Natural killer cell (primary cell): ENCODE measurements around the gene ZNF79. TPM values are rescaled to one million over a fixed set of nuclear protein-coding genes. Genes with fewer than 3 reads are reported as not detected.

ENCODE experiments used
- ATAC-seq, 3 donors: fragments of 150-1000 bp in 2 of 3; fragments of 200-7000 bp in 1 of 3; cut with Tn5 transposase; 1 replicate in 1 of 3; 2 replicates in 2 of 3; pipeline ENCODE4 v1.10.0; 2021; ENCODE audit warnings: mild to moderate bottlenecking in 2 of 3, moderate library complexity in 2 of 3
- DNase-seq, 2 donors: peaks; one replicate each; pipeline versions ENCODE4 v3.0.0 to v3.0.0-alpha.2; 2013 to 2021; ENCODE audit warnings: mixed read lengths in 1 of 2
- H3K27ac ChIP-seq: one replicate; pipeline ENCODE4 v1.5.1; 2013; ENCODE audit warnings: mild to moderate bottlenecking, low read length
- H3K27me3 ChIP-seq: one replicate; pipeline ENCODE4 v1.6.1; 2013; ENCODE audit warnings: low read length; ENCODE audit not compliant: control insufficient read depth, insufficient read depth
- H3K36me3 ChIP-seq: one replicate; pipeline ENCODE4 v1.6.1; 2013; ENCODE audit warnings: low read length; ENCODE audit not compliant: control insufficient read depth, insufficient read depth
- H3K4me1 ChIP-seq: one replicate; pipeline ENCODE4 v1.6.1; 2013; ENCODE audit warnings: low read length; ENCODE audit not compliant: control insufficient read depth, insufficient read depth
- H3K4me3 ChIP-seq: one replicate; pipeline ENCODE4 v1.5.1; 2013; ENCODE audit warnings: low read length
- H3K9me3 ChIP-seq: one replicate; pipeline ENCODE4 v1.6.1; 2013; ENCODE audit warnings: low read length; ENCODE audit not compliant: control insufficient read depth, insufficient read depth
- H3K27ac Mint-ChIP-seq, 2 donors: one replicate each; pipeline ENCODE4 v1.8.0; 2022; ENCODE audit warnings: mild to moderate bottlenecking in 2 of 2, mixed read lengths in 2 of 2, moderate library complexity in 1 of 2
- H3K27me3 Mint-ChIP-seq, 2 donors: one replicate each; pipeline ENCODE4 v1.8.0; 2022; ENCODE audit warnings: low read depth in 2 of 2, mixed read lengths in 2 of 2
- H3K36me3 Mint-ChIP-seq: one replicate; pipeline ENCODE4 v1.8.0; 2022; ENCODE audit warnings: mixed read lengths
- H3K4me1 Mint-ChIP-seq, 2 donors: one replicate each; pipeline ENCODE4 v1.8.0; 2022; ENCODE audit warnings: mixed read lengths in 2 of 2
- H3K4me3 Mint-ChIP-seq: one replicate; pipeline ENCODE4 v1.8.0; 2022; ENCODE audit warnings: mild to moderate bottlenecking, moderate library complexity, mixed read lengths
- H3K9me3 Mint-ChIP-seq, 2 donors: one replicate each; pipeline ENCODE4 v1.8.0; 2022; ENCODE audit warnings: mixed read lengths in 2 of 2
- WGBS: methylation state at CpG from one replicate; pipeline ENCODE4 v1.1.7; 2013; ENCODE audit warnings: missing lambda C conversion rate; ENCODE audit not compliant: insufficient coverage; 5-methylcytosine and 5-hydroxymethylcytosine counted together
- intact Hi-C: fragments of 100-400 bp; cut with micrococcal nuclease; formaldehyde crosslinking; loops from one replicate; pipeline ENCODE4 v1.14.2; 2022
- total RNA-seq, 4 donors: library from RNA; stranded (reverse); fragments of 120-200 nt in 1 of 4; gene quantifications; one replicate each; pipeline versions ENCODE4 v1.2.3 to v1.2.4, GENCODE V29; 2013 to 2022
- TF ChIP-seq, protein P1 (sequence below): fragments of 200-600 bp; IDR thresholded peaks from one replicate; pipeline ENCODE4 v1.8.0; 2022; ENCODE audit warnings: antibody characterized with exemption

ZNF79 gene
- total RNA-seq, 3 donors from 2014 or later (not counting 1 experiment from before 2014, with no cell fraction given) = 13.8 to 16.1 (median 14.2) TPM

DNA sequence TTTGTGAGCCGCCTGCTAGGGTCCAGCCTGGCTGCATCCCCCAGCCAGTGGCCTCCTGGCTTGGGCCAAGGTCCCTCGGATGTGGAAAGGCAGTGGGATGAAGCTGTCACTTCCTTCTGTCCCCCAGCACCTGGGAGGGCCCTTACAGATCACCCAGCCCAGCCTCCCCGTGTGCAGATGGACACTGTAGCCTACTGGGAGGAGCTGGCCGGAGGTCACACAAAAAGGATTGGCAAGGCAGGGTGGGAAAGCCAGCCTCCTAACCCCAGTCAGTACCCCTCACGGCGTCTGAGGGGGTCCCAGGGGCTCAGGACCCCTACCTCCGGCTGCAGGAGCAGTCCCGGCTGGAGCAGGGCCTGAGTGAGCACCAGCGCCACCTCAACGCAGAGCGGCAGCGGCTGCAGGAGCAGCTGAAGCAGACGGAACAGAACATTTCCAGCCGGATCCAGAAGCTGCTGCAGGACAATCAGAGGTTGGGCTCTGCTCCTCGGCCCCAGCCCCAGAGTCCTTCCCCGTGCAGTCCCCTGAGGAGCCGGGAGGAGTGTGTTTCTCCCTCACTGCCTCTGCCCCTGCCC, 55.4 kb downstream of the ZNF79 start:
- H3K4me1 ChIP-seq = no peaks in the 10 kb centered on the region
- no peak overlapping the region for H3K4me3 Mint-ChIP-seq
- H3K27ac ChIP-seq = no peak overlapping the region
- ATAC-seq = no peak
- H3K36me3 ChIP-seq = peaks cover 31% of the 10 kb centered on the region
- H3K9me3 ChIP-seq = no peaks in the 10 kb centered on the region
- WGBS = 96% methylated on average over 17 of the region's 17 CpGs
- no peaks in the 10 kb centered on the region for H3K36me3 Mint-ChIP-seq
- no peaks in the 10 kb centered on the region for H3K9me3 Mint-ChIP-seq
- TF ChIP-seq, protein P1, sequence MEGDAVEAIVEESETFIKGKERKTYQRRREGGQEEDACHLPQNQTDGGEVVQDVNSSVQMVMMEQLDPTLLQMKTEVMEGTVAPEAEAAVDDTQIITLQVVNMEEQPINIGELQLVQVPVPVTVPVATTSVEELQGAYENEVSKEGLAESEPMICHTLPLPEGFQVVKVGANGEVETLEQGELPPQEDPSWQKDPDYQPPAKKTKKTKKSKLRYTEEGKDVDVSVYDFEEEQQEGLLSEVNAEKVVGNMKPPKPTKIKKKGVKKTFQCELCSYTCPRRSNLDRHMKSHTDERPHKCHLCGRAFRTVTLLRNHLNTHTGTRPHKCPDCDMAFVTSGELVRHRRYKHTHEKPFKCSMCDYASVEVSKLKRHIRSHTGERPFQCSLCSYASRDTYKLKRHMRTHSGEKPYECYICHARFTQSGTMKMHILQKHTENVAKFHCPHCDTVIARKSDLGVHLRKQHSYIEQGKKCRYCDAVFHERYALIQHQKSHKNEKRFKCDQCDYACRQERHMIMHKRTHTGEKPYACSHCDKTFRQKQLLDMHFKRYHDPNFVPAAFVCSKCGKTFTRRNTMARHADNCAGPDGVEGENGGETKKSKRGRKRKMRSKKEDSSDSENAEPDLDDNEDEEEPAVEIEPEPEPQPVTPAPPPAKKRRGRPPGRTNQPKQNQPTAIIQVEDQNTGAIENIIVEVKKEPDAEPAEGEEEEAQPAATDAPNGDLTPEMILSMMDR = no peak
- intact Hi-C loops = no loop called here
- H3K27ac Mint-ChIP-seq = no peak overlapping the region
- no peaks in the 10 kb centered on the region for H3K27me3 ChIP-seq
- DNase-seq = no peak
- H3K4me3 ChIP-seq = no peak overlapping the region
- no peaks in the 10 kb centered on the region for H3K4me1 Mint-ChIP-seq
- H3K27me3 Mint-ChIP-seq = no peaks in the 10 kb centered on the region

DNA sequence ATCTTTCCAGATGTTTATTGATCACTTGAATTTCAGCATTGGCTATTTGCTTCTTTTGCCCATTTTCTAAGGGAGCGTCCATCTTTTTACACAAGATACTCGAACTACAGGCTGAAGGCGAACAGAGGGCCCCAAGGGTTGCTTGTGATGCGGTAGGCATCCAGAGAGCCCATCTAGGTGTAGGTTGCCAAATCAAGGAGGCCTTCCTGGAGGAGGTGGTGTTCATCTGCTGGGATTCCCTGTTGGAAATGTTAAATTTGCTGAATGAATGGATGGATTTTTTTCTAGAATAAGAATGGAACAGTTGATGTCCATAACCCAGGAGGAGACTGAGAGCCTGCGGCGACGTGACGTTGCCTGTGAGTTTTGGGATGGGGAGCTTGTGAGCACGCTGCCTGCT, 58.5 kb downstream of the ZNF79 start:
- Mint-ChIP-seq H3K9me3 (no peaks in the 10 kb centered on the region), H3K36me3 (no peaks in the 10 kb centered on the region), H3K27ac (no peak overlapping the region), H3K4me1 (no peaks in the 10 kb centered on the region), H3K27me3 (no peaks in the 10 kb centered on the region), H3K4me3 (no peak overlapping the region)
- DNase-seq = no peak
- no peaks in the 10 kb centered on the region for H3K9me3 ChIP-seq
- WGBS = over 99% methylated on average over 9 of the region's 9 CpGs
- peaks cover 38% of the 10 kb centered on the region for H3K36me3 ChIP-seq
- no peak overlapping the region for H3K27ac ChIP-seq
- H3K4me1 ChIP-seq = no peaks in the 10 kb centered on the region
- no peak overlapping the region for H3K4me3 ChIP-seq
- no peaks in the 10 kb centered on the region for H3K27me3 ChIP-seq
- TF ChIP-seq, protein P1 = no peak
- intact Hi-C loops = no loop called here
- no peak for ATAC-seq

DNA sequence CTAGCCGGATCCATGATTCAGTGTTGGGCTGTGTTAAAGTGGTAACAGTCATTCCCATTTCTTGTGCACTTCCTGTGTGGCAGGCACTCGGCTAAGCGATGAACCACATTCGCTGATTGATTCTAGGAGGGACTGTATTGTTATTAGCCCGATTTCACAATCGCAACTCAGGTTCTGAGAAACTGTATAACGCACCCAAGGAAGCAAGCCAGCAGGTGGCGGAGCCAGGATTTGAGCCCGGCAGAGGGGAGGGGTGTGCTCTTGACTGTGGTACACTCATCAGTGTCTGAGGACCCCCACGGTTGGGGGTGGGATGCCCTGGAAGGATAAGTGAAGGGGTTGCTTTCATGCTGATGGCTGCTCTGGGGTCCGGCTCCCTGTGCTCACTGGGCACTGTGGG, 61.8 kb downstream of the ZNF79 start:
- Mint-ChIP-seq H3K27ac (no peak overlapping the region), H3K36me3 (peaks cover 7% of the 10 kb centered on the region), H3K27me3 (no peaks in the 10 kb centered on the region), H3K9me3 (no peaks in the 10 kb centered on the region), H3K4me1 (peaks cover 0 to 4% of the 10 kb centered on the region in 2 donors), H3K4me3 (no peak overlapping the region)
- ATAC-seq = no peak
- no peak overlapping the region for H3K27ac ChIP-seq
- no peak overlapping the region for H3K4me3 ChIP-seq
- no peak for DNase-seq
- no peaks in the 10 kb centered on the region for H3K9me3 ChIP-seq
- H3K36me3 ChIP-seq = peaks cover 20% of the 10 kb centered on the region
- 97% methylated on average over 11 of the region's 11 CpGs for WGBS
- TF ChIP-seq, protein P1 = no peak
- no peaks in the 10 kb centered on the region for H3K4me1 ChIP-seq
- intact Hi-C loops = no loop called here
- H3K27me3 ChIP-seq = no peaks in the 10 kb centered on the region

DNA sequence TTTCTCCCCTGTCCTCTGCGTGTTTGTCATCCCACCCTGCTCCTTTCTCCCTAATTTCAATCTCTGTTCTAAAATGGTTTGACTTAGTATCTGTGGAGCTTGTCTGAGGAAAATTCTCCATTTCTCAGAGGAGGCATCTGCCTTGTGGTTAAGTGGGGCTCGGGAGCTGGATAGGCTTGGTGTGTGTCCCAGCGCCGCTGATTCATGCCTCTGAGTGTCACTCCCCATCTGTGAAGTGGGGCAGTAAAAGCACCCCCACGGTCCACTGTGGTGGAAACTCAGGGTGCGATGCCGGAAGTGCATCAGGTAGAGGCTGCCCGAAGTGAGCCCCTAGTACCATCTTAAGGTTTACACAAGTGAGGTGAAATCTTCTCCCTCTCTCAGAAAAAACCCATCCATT, 64.8 kb downstream of the ZNF79 start:
- Mint-ChIP-seq H3K27ac (no peak overlapping the region), H3K4me1 (peaks cover 0 to 4% of the 10 kb centered on the region in 2 donors), H3K4me3 (no peak overlapping the region), H3K9me3 (no peaks in the 10 kb centered on the region), H3K27me3 (no peaks in the 10 kb centered on the region), H3K36me3 (peaks cover 7% of the 10 kb centered on the region)
- DNase-seq (no peak), ATAC-seq (no peak)
- H3K4me1 ChIP-seq = no peaks in the 10 kb centered on the region
- no peaks in the 10 kb centered on the region for H3K27me3 ChIP-seq
- H3K27ac ChIP-seq = no peak overlapping the region
- H3K9me3 ChIP-seq = no peaks in the 10 kb centered on the region
- intact Hi-C loops = no loop called here
- 96% methylated on average over 8 of the region's 8 CpGs for WGBS
- TF ChIP-seq, protein P1 = no peak
- H3K36me3 ChIP-seq = peaks cover 23% of the 10 kb centered on the region
- H3K4me3 ChIP-seq = no peak overlapping the region
